Activated CD8-positive, alpha-beta T cell treated with anti-CD3 and anti-CD28 coated beads for 36 hours (primary cell): ENCODE measurements around the gene PIP5K1C. TPM values are rescaled to one million over a fixed set of nuclear protein-coding genes. Genes with fewer than 3 reads are reported as not detected.
A peak's percentile ranks its signal among the peaks of the same experiment; 100 is the strongest.

Source experiments
- ATAC-seq: fragments of 200-7000 bp; cut with Tn5 transposase; one replicate; pipeline ENCODE4 v1.10.0; 2021; ENCODE audit warnings: mild to moderate bottlenecking, moderate library complexity
- CTCF ChIA-PET: fragments of 350-600 bp; sonication (Branson Sonifier 250); formaldehyde crosslinking; loops from one replicate; lab custom pipeline; 2021; ENCODE audit warnings: antibody characterized with exemption; lab: Charles Lee
- POLR2A ChIA-PET: fragments of 350-600 bp; sonication (Branson Sonifier 250); formaldehyde crosslinking; loops from one replicate; lab custom pipeline; 2021; ENCODE audit warnings: antibody characterized with exemption; lab: Charles Lee
- DNase-seq: peaks from one replicate; pipeline ENCODE4 v3.0.0-alpha.2; 2020
- H3K27ac Mint-ChIP-seq: one replicate; pipeline ENCODE4 v1.8.0; 2021; ENCODE audit warnings: mild to moderate bottlenecking, mixed read lengths
- H3K27me3 Mint-ChIP-seq: one replicate; pipeline ENCODE4 v1.8.0; 2021; ENCODE audit warnings: mixed read lengths
- H3K36me3 Mint-ChIP-seq: one replicate; pipeline ENCODE4 v1.8.0; 2021; ENCODE audit warnings: low read depth, mixed read lengths
- H3K4me1 Mint-ChIP-seq: one replicate; pipeline ENCODE4 v1.8.0; 2021; ENCODE audit warnings: low read depth, mixed read lengths
- H3K4me3 Mint-ChIP-seq: one replicate; pipeline ENCODE4 v1.8.0; 2021; ENCODE audit warnings: mild to moderate bottlenecking, moderate library complexity, mixed read lengths
- H3K9me3 Mint-ChIP-seq: one replicate; pipeline ENCODE4 v1.8.0; 2021; ENCODE audit warnings: mixed read lengths
- CTCF ChIP-seq: fragments of 200-600 bp; IDR thresholded peaks from one replicate; pipeline ENCODE4 v1.8.0; 2022; ENCODE audit warnings: antibody characterized with exemption, mild to moderate bottlenecking
- intact Hi-C: fragments of 100-400 bp; cut with micrococcal nuclease; formaldehyde crosslinking; loops from one replicate; pipeline ENCODE4 v1.10.0; 2022
- total RNA-seq, 2 experiments: library from RNA; stranded (reverse); gene quantifications; one replicate each; pipeline ENCODE4 v1.2.3, GENCODE V29; 2021

The PIP5K1C gene
- total RNA-seq, 2 experiments from 2014 or later = 20.4 to 22.2 TPM

DNA sequence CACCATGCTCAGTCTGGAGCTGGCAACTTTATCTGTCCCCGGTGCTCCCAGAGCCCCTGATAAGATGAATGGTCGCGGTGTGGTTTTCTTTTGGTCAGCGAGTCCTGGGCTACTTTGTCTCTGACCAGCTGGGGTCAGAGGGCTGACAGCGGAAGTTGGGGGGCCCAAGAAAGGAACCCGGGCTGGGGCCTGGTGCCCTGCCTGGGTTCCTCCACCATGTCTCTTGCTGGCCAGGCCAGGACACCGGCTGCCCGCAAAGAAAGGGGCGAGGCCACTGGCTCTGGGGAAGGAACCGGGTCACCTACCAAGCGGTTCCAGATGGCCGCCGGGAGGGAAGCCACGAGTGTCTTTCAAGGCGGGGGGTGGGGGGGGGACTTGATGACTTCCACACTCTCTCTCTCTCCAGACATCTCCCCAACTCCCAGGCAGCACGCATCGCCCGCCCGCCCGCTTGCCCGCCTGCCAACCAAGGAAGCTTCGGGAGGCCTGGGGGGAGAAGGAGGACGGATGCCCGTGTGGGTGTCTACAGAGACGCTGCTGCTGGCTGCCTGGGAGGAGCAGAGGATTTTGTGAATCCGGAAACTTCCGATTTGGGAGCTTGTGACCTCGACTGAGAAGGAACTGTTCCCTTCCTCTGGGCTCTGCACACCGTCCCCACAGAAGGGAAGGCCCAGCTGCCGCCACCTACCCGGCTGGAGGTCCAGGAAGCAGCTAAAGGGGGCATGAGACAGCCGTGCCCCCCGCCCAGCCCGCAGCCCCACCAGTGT, 1.1 kb downstream of the PIP5K1C start:
- CTCF ChIA-PET = interaction anchor here (0.6 to 4.8 kb wide), 7 partner anchors 9 to 394 kb away, joined by 3 to 32 read pairs (median 3); no protein-coding TSS in a partner anchor
- intact Hi-C loops = no loop called here
- peak overlapping the region; percentile 79 for H3K27ac Mint-ChIP-seq
- POLR2A ChIA-PET = interaction anchor here (1.3 to 1.5 kb wide), 3 partner anchors 9 to 33 kb away, joined by 4 to 8 read pairs (median 7); no protein-coding TSS in a partner anchor
- H3K4me3 Mint-ChIP-seq = peak overlapping the region; percentile 92
- DNase-seq = peak; percentile 45
- H3K9me3 Mint-ChIP-seq = no peaks in the 10 kb centered on the region
- no peak for ATAC-seq
- peaks cover 15% of the 10 kb centered on the region for H3K4me1 Mint-ChIP-seq
- H3K27me3 Mint-ChIP-seq = no peaks in the 10 kb centered on the region
- no peaks in the 10 kb centered on the region for H3K36me3 Mint-ChIP-seq
- no peak for TF ChIP-seq CTCF

GRCh38 chr19:3698386-3698950, 1.8 kb downstream of the PIP5K1C start:
- DNase-seq = peak; percentile 34
- H3K4me1 Mint-ChIP-seq = peaks cover 15% of the 10 kb centered on the region
- ATAC-seq = no peak
- no peak for TF ChIP-seq CTCF
- H3K27ac Mint-ChIP-seq = peak overlapping the region; percentile 20
- ChIA-PET POLR2A (interaction anchor here (0.7 to 1.5 kb wide), 2 partner anchors 8 to 59 kb away, joined by 3 to 7 read pairs; no protein-coding TSS in a partner anchor), CTCF (interaction anchor here (0.7 to 4.8 kb wide), 4 partner anchors 8 to 31 kb away, joined by 3 to 32 read pairs (median 9); no protein-coding TSS in a partner anchor)
- no peaks in the 10 kb centered on the region for H3K9me3 Mint-ChIP-seq
- intact Hi-C loops = no loop called here
- peak overlapping the region; percentile 92 for H3K4me3 Mint-ChIP-seq
- no peaks in the 10 kb centered on the region for H3K36me3 Mint-ChIP-seq
- no peaks in the 10 kb centered on the region for H3K27me3 Mint-ChIP-seq

- no peaks in the 10 kb centered on the region for H3K36me3 Mint-ChIP-seq
- H3K4me3 Mint-ChIP-seq = peak overlapping the region; percentile 92
- H3K9me3 Mint-ChIP-seq = no peaks in the 10 kb centered on the region
- no peak for DNase-seq
- no peak for ATAC-seq
- TF ChIP-seq CTCF = no peak
- peaks cover 15% of the 10 kb centered on the region for H3K4me1 Mint-ChIP-seq
- H3K27me3 Mint-ChIP-seq = no peaks in the 10 kb centered on the region
- intact Hi-C loops = no loop called here
- POLR2A ChIA-PET = interaction anchor here (0.7 to 0.8 kb wide), 2 partner anchors 60 to 141 kb away, joined by 3 read pairs; no protein-coding TSS in a partner anchor
- H3K27ac Mint-ChIP-seq = no peak overlapping the region
- CTCF ChIA-PET = interaction anchor here (1.0 to 4.8 kb wide), 5 partner anchors 9 to 37 kb away, joined by 4 to 32 read pairs (median 4); no protein-coding TSS in a partner anchor
Measured at GRCh38 chr19:3697671-3698385, 2.4 kb downstream of the PIP5K1C start.

DNA sequence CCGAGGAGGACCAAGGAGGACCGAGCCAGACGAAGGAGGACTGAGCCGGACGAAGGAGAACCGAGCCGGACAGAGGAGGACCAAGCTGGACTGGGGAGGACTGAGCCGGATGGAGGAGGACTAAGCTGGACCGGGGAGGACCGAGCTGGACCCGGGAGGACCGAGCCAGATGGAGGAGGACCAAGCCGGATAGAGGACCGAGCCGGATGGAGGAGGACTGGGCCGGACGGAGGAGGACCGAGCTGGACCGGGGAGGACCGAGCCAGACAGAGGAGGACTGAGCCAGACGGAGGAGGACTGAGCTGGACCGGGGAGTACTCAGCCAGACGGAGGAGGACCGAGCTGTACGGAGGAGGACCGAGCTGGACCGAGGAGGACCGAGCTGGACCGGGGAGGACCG, 3.2 kb downstream of the PIP5K1C start:
- POLR2A ChIA-PET = interaction anchor here (0.8 kb wide), 1 partner anchor 140 kb away, joined by 3 read pairs; no protein-coding TSS in a partner anchor
- TF ChIP-seq CTCF = no peak
- Mint-ChIP-seq H3K4me3 (no peak overlapping the region), H3K9me3 (no peaks in the 10 kb centered on the region), H3K4me1 (peaks cover 18% of the 10 kb centered on the region), H3K27me3 (no peaks in the 10 kb centered on the region), H3K36me3 (no peaks in the 10 kb centered on the region), H3K27ac (no peak overlapping the region)
- ATAC-seq (no peak), DNase-seq (no peak)
- CTCF ChIA-PET = interaction anchor here (1.0 to 4.8 kb wide), 5 partner anchors 9 to 36 kb away, joined by 4 to 32 read pairs (median 4); no protein-coding TSS in a partner anchor
- intact Hi-C loops = no loop called here
